ENCODE measurements around the gene MVP.
A peak's percentile ranks its signal among the peaks of the same experiment; 100 is the strongest.
"Not testable (repeated sequence)": the region's sequence is repeated elsewhere in the genome, so short reads cannot be mapped to it uniquely, and the experiment has no call there.

Gene MVP

DNA sequence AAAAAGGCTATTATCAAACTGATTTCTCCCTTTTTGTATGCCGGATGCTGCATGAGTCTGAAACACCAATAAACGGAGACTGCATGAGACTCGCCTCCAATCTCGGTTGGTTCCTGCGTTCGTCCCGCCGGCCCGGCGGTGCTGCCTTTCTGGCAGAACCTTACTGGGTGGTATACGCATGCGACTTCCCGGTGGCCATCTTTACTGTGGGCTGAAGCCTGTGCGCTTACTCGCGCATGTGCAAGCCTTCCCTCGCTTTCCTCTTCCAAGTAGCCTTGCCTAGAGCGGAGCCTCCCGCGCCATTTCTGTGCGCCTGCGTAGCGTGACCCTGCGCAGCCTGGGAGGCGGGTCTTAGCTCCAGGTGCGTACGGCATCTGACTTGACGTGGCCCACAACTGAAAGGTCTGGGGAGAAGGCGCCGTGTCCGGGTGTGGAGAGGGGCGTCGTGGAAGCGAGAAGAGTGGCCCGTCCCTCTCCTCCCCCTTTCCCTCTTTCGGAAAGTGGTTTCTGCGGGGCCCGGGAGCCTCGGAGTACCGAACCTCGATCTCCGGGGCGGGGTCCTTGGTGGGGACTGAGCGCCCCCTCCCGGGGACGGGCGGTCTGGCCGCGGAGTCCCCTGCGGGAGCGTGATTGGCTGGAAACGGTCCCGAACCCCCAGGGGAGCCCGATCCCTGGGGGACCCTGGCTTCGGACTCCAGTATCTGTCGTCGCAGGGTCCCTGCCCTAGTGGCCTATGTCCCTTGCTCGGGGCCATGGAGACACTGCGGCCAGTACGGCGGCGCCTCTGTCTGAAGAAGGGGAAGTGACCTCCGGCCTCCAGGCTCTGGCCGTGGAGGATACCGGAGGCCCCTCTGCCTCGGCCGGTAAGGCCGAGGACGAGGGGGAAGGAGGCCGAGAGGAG, 4.2 kb upstream of the MVP start, which contains the start of gene PAGR1:
Gene PAGR1 (plus strand): TSS at position 360 of the 901 bp plus-strand sequence. CDS start 374 bp downstream, at position 734.
- peak; percentile 95 for DNase-seq

DNA sequence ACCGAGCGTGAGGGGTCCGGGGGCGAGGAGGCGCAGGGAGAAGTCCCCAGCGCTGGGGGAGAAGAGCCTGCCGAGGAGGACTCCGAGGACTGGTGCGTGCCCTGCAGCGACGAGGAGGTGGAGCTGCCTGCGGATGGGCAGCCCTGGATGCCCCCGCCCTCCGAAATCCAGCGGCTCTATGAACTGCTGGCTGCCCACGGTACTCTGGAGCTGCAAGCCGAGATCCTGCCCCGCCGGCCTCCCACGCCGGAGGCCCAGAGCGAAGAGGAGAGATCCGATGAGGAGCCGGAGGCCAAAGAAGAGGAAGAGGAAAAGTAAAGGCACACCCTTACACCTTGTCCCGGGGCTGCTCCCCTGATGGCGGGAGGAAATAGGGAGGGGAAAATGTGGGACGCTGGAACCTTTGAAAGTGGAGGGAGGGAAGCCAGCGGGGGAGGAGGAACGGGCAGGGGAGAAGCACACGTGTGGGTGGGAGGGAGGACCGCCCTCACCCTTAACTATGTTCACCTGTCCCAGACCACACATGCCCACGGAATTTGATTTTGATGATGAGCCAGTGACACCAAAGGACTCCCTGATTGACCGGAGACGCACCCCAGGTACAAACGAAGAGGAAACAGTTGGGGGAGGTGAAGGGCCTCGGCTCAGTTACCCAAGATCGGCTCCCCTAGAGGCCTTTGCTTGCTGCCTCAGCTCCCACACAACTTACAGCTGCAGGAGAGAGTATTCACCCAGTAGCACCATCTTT, 3.4 kb upstream of the MVP start:
- DNase-seq = peak; percentile 55

DNA sequence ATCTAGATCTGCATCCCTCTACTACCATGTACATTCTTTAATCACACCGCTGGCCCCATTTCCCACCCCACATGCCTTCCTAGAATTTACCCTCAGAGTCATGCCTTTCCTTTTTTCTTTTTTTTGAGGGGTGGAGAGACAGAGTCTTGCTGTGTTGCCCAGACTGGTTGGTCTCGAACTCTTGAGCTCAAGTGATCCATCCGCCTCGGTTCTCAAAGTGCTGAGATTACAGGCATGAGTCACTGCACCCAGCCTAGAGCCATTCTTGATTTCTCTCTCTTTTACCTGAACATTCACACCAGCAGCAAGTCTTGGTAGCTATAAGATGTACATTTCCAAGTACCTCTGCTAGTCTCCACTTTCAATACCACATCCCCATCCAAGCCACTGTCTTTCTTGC, 2.2 kb upstream of the MVP start:
- no peak for DNase-seq

DNA sequence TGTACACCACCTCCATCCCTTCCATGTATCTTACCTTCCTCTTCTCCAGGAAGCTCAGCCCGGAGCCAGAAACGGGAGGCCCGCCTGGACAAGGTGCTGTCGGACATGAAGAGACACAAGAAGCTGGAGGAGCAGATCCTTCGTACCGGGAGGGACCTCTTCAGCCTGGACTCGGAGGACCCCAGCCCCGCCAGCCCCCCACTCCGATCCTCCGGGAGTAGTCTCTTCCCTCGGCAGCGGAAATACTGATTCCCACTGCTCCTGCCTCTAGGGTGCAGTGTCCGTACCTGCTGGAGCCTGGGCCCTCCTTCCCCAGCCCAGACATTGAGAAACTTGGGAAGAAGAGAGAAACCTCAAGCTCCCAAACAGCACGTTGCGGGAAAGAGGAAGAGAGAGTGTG, 756 bp upstream of the MVP start:
- no peak for DNase-seq

DNA sequence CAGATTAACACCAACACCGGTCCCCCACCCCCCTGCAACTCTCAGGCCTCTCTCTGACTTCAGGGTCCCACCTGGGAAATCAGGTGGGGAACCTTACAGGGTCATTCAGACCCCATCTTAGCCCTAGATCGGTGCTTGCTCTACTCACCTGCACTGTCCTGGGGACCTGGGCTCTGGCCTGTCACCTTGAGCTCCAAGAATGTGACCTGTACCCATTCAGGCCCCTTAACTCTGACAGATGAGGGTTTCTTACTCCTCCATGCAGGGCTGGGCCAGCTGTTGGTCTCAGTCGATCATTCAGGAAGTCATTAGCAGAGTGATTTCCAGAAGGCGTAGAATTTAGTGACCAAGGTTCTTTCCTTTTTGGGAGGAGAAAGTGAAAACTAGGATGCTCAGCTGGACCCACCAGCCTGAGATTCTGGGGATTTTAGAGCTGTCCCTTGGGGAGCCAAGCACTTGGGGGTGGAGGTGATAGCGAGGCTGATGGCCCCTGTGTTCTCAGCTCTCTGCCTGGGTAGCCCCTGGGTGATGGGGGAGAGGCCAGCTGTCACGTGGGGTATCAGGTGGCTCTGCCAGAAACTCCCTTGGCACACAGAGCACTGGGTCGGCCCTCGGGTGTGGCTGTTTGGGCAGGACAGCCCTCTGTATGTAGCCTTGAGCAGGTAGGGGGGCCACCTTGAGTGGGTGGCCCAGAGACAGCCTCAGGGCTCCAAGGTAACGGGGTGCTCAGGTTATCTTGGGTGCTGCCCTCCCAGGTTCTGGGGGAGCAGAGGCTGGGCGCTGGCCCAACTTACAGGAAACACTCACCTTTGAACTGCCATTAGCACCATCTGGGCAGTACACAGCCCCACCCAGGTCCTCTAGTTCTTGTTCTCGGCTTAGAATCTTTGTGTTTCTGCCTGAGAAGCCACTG, 724 bp downstream of the MVP start:
- DNase-seq = peak; percentile 39

DNA sequence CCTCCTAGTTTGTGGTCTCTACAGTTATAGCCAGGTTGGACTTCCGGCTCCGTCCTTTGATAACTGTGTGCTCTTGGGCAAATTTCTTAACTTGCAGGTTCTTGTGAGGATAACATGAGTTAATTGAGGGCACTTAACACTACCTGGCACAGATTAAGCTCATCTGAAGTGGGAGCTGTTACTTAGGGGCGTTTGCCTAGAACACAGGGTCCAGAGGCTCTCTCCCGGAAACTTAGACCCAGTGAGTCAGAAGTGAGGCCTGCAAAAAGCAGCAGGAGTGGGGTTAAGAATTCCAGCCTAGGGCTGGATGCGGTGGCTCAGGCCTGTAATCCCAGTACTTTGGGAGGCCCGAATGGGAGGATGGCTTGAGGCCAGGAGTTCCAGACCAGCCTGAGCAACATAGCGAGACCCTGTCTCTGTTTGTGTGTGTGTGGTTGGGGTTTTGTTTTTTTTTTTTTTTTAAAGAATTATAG, 1.4 kb downstream of the MVP start:
- no peak for DNase-seq

DNA sequence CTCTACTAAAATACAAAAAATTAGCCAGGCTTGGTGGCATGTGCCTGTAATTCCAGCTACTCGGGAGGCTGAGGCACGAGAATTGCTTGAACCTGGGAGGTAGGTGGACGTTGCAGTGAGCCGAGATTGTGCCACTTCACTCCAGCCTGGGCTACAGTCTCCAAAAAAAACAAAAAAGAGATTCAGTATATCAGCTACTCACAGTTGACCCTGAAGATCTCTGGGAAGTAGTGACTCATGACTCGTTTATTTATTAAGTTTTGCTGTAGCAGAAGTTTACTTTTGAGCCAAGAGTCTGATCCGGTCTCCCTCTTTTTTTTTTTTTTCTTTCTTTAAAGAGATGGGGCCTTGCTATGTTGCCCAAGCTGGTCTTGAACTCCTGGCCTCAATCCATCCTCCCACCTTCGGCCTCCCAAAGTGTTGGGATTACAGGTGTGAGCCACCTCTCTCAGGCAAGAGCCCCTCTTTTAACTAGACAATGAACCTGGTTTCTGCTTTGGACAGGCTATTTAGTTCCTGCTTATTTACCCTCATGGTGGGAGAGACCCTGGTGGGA, 4.4 kb downstream of the MVP start:
- DNase-seq = no peak

DNA sequence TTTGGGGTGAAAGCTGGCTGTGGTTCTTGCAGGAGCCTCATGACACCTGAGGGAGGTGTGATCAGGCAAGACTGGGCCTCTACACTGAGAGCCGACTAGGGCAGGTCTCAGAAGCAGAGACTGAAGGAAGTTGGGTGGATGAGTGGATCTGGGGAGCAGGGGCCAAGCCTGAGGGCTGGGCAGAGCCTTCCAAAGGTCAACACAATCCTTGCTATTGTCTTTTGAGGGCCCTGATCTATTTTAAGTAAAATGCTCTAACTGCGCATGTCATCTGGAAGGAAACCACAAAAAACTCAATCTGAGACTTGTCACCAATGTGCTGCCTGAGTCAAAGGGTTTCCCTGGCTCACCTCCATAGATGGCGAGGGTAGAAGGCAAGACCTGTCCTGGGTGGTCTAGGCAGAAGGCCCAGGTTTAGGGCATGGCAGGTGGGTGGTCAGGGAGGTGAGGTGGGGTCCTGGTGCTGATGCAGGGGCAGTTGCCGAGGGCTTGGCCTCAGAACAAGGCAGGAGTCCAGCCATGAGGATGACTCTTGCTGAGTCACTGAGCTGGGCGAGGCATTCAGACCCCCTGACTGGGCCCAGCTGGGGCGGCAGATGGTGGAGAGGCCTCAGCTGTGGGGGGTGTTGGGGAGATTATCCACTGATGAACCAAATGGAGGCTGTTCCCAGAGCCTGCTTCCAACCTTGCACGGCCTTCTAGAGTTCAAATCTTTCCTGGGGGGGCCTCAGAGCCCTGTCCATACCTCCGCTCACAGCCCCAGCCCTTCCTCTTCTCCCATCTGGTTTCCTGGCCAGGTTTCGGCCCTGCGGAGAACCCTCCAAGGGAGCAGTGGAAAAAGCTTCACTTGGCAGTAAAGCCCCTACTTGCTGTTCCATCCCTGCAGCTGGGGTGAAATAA, 5.1 kb downstream of the MVP start:
- no peak for DNase-seq

DNA sequence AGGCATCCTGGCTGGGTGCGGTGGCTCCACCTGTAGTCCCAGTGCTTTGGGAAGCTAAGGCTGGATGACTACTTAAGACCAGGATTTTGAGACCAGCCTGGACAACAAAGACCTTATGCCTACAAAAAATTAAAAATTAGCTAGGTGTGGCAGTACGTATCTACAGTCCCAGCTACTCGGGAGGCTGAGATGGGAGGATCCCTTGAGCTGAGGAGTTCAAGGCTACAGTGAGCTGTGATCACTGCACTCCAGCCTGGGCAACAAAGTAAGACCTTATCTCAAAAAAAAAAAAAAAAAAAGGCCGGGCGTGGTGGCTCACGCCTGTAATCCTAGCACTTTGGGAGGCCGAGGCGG, 6.1 kb downstream of the MVP start:
- DNase-seq = no peak

DNA sequence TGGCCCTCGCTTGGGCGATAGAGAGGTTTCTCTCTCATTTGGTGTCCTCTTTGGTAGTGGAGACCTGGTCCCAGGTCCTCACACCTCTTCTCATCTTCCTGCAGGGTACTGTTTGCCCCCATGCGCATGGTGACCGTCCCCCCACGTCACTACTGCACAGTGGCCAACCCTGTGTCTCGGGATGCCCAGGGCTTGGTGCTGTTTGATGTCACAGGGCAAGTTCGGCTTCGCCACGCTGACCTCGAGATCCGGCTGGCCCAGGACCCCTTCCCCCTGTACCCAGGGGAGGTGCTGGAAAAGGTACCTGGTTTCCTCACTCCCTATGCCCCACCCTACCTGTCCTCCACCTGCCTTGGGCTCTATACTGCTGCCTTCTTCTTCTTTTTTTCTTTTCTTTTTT, 10.5 kb downstream of the MVP start:
- no peak for DNase-seq

DNA sequence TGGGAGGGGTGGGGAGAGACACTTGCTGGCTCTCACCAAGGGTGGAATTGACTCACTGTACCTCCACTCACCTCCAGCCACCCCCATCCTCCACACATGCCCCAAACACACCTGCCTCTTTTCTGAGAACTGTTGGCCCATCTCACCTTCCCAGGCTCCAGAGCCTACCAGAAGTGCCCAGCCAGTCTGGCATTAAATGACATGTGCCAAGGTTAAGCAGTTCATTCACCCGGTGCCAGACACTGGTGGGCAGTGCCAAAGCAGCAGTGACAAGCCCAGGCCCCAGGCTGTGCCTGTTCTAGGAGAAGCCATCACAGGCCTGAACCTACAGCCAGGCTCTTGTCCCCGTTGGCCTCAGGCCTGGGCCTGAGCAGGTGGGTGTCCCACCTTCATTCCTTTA, 11.2 kb downstream of the MVP start:
- no peak for DNase-seq

DNA sequence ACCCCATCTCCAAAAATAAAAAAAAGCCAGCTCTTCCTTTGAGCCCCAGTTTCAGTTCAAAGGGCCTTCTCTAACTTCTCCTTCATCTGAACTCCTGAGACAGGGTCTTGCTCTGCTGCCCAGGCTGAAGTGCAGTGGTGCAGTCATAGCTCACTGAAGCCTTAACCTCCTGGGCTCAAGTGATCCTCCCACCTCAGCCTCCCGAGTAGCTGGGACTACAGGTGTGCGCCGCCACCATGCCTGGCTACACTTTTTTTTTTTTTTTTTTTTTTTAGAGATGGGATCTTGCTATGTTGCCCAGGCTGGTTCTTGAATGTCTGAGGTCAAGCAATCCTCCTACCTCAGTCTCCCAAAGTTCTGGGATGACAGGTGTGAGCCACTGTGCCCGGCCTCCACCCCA, 13.0 kb downstream of the MVP start:
- not testable (repeated sequence) for DNase-seq

DNA sequence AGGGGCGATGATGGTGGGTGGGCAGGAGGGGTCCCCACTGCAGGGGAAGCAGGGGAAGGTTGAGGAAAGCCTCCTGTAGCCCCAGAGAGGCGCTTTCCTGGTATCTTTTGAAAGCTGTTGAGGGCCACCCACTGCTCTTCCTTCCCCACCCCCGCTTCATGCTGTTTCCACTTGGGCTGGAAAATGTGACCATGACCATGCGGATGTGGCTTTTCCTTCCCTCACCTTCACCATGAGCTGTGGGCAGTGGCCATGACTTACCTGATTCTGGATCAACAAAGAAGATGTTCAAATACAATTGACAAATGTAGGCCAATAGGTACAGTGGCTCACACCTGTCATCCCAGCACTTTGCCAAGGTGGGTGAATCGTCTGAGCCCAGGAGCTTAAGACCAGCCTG, 13.8 kb downstream of the MVP start:
- no peak for DNase-seq

DNA sequence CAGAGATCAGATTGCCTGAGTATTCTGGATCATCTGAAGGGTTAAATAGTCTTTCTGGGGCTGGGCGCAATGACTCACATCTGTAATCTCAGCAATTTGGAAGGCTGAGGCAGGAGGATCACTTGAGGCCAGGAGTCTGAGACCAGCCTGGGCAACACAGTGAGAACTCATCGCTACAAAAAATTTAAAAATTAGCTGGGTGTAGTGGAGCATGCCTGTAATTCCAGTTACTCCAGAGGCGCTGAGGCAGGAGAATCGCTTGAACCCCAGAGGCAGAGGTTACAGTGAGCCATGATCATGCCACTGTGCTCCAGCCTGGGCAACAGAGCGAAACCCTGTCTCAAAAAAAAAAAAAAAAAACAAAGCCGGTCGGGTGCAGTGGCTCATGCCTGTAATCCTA, 15.7 kb downstream of the MVP start:
- DNase-seq = no peak

DNA sequence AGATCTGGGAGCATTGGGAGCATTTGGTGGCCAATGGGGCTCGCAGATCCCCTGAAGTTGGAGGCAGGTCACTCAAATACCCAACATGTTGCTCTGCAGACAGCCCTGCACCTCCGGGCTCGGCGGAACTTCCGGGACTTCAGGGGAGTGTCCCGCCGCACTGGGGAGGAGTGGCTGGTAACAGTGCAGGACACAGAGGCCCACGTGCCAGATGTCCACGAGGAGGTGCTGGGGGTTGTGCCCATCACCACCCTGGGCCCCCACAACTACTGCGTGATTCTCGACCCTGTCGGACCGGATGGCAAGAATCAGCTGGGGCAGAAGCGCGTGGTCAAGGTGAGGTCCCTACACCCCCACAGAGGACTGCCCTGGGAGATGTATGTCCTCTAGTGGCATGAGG, 16.4 kb downstream of the MVP start:
- no peak for DNase-seq

DNA sequence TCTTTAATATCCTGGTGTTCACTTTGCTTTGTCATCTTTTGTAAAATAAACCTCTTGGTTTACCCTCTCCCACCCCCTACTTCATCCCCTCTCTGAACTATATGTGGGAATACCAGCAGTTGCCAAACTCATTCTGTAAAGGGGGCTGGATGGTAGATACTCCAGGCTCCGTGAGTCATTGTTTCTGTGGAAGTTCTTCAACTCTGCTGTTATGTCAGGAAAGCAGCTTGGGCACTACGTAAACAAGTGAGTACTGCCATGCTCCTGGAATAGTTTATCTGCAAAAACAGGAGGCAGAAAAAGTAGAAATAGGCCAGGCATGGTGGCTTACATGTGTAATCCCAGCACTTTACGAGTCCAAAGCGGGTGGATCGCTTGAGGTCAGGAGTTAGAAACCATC, 17.6 kb downstream of the MVP start:
- DNase-seq = no peak

DNA sequence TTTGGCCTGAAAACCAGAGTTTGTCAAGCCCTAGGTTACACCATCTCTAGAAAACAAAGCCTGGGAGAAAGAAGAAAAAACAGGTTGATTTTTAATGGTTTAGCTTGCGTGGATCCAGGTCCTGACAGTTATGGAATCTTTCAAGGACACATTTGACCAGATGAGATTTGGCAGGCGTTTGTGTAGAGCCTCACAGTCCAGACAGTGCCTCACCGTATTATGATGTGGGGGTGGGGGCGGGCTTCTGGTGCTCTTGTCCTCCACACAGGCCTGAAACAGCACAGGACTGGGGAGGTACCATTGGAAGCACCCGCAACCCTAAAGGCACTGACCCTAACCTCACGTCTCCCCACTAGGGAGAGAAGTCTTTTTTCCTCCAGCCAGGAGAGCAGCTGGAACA, 19.6 kb downstream of the MVP start:
- no peak for DNase-seq

DNA sequence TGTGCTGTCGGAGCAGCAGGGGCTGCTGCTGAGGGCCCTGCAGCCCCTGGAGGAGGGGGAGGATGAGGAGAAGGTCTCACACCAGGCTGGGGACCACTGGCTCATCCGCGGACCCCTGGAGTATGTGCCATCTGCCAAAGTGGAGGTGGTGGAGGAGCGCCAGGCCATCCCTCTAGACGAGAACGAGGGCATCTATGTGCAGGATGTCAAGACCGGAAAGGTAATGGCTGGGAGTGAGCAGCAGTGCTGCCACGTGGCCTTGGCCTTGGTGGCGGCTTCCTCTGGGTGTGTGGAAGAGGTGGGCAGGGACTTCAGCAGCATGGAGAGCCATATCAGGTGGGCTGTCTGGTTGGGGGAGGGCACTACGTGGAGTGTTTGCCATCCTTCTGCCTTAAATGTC, 20.0 kb downstream of the MVP start:
- no peak for DNase-seq

DNA sequence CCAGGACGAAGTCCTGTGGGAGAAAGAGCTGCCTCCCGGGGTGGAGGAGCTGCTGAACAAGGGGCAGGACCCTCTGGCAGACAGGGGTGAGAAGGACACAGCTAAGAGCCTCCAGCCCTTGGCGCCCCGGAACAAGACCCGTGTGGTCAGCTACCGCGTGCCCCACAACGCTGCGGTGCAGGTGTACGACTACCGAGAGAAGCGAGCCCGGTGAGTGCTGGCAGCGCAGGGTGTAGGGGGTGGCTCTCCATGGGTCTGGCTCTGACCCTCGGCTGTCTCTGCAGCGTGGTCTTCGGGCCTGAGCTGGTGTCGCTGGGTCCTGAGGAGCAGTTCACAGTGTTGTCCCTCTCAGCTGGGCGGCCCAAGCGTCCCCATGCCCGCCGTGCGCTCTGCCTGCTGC, 21.4 kb downstream of the MVP start:
- DNase-seq = no peak

DNA sequence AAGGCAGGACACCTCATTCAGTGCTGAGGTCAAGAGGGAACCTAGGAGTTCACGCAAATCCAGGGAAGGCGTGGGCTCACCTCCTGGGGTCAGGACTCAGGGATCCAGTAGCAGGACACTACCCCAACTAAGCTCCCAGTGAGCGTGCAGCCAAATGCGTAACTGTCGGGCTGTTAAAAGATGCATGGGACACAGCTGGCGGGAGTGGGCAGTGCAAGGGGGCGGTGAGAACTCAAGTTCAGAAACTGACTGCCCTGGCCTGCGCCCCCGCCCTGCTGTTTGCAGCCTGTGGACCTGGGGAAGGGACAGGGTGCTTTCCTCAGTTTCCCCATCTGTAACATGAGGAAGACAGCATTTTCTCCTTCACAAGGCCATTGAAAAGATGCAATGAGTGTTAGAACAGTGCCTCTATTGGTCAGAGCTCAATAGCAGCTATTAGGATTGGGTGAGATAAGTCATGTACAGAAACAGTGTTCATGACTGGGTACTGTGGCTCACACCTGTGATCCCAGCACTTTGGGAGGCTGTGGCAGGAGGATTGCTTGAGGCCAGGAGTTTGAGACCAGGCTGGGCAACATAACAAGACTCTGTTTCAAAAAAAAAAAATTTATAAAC, 22.6 kb downstream of the MVP start:
- no peak for DNase-seq

DNA sequence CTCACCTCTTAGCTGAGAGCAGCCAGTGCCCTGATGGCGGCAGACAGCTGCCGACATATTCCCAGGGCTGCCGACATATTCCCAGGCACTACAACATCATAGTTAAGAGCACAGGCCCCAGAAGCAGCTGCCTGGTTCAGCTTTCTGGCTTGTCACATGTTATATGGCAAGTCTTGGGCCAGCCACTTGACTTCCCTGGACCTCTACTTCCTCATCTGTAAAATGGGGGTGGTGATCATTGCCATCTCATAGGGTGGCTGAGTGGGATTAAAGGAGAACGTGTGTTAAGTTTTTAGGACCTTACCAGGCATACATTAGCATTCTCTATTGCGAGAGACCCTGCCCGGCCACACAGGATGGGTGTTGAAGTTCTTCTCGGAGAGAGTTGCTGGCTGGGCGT, 23.7 kb downstream of the MVP start:
- no peak for DNase-seq

Measured in stimulated activated CD4-positive, alpha-beta T cell treated with anti-CD3 and anti-CD28 coated beads, Interleukin-12 subunit alpha, Interleukin-12 subunit beta, amount 100 ng/mL, for 4 hours (primary cell).